HG03432 (cell line): Measurements from ENCODE around the gene PVRIG.
"Not testable (repeated sequence)": the region's sequence is repeated elsewhere in the genome, so short reads cannot be mapped to it uniquely, and the experiment has no call there.

Experiments used
- ATAC-seq: cut with Tn5 transposase; IDR thresholded peaks from one replicate; pipeline ENCODE4 v1.9.1; 2021; ENCODE audit warnings: mild to moderate bottlenecking, moderate library complexity; ENCODE audit not compliant: unreplicated experiment

Gene PVRIG

DNA sequence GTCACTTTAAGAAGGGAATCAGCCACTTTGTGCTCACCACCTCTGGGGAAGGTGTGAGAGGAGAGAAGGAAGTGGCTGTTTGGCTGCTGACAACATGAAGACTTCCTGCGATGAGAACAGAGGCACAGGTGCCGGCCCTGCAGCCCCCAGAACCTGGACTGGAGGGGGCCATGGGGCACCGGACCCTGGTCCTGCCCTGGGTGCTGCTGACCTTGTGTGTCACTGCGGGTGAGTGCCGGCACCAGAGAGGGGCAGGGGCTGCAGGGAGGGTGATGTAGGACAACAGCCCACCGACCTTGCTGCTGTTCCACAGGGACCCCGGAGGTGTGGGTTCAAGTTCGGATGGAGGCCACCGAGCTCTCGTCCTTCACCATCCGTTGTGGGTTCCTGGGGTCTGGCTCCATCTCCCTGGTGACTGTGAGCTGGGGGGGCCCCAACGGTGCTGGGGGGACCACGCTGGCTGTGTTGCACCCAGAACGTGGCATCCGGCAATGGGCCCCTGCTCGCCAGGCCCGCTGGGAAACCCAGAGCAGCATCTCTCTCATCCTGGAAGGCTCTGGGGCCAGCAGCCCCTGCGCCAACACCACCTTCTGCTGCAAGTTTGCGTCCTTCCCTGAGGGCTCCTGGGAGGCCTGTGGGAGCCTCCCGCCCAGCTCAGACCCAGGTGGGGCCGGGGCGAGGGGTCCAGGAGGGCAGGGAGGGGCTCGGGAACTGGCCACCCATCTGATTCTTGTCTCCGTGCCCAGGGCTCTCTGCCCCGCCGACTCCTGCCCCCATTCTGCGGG is at the start of gene PVRIG:
Gene PVRIG (plus strand): TSS at position 149 of the 785 bp plus-strand sequence. CDS start 22 bp downstream, at position 171.
- ATAC-seq, result not testable (repeated sequence)

DNA sequence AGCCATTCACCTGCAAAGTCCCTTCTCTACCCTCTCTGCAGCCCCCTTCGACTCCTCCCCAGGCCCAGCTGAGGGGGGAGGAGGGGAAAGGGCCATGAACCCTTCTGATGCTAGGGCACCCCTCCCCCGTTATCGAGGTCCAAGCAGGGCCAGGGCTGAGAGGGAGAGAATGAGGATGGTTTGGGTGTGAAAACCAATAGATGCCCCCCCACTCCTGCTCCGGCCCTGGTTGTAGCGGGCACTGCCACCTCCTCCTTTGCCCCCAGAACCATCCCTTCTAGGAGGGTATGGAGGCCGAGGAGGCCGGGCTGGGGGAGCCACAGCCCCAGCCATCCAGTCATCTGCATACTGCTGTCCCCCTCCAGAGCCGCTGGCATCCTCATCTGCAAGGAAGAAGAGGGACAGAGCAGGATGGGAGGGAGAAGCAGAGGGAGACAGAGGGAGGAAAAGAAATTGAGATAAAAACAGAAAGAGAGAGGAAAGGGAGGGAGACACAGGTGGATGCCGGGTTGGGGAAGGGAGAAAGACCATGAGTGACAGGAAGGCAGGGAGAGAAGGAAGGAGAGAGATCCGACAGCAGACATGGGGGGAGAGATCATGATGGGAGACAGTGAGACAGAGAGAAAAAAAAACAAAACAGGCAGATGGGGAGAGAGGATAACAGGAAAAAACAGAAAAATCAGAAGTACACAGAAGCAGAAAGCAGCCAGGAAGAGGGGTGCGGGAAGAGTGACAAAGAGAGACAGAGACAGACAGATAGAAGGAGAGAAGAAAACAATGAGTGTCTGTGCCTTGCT is 49.5 kb upstream of the PVRIG start:
- no peak for ATAC-seq

DNA sequence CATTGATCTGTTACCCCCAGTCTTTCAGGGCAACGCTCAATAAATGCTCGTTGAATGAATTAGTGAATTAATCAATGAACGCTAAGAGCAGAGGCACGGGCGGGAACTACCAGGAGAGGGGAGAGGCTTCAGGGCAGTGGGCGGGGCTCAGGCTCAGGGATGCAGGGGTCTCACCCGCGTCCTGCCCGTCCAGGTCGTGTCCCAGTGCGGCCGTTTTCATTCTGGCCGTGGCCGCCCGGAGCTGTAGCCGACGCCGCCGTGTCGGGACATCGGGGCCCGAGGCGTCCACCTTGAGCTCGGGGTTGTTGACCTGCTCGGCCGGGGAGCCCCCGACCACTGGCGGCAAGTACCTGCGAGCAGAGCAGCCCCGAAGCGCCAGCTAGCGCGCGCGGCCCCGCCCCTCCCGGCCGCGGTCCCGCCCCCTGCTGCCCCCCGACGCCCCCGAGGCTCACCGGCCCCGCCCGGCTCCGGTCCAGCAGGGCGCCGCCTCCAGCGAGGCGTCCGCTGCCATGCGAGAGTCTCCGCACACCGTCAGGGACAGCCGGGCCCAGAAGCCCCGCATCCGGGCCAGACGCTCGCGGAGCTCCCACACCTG is 48.6 kb upstream of the PVRIG start:
- no peak for ATAC-seq

DNA sequence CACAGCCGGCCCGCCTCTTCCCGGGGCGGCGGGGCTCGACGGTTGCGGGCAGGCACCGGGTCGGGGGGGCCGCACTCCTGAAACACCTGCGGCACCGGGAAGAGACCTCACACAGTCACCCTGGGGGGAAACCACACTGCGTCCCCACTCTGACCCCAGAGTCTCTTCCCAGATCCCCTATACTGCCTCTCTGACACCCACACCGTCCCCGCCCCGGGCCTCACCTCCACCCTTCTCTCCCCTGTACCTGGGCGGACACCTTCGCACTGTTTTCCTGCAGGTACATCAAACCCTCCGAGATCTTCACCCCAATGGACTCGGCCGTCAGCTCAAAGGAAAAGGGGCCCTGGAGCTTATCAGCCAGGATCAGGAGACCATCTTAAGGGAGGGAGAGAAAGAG is 47.9 kb upstream of the PVRIG start:
- no peak for ATAC-seq

DNA sequence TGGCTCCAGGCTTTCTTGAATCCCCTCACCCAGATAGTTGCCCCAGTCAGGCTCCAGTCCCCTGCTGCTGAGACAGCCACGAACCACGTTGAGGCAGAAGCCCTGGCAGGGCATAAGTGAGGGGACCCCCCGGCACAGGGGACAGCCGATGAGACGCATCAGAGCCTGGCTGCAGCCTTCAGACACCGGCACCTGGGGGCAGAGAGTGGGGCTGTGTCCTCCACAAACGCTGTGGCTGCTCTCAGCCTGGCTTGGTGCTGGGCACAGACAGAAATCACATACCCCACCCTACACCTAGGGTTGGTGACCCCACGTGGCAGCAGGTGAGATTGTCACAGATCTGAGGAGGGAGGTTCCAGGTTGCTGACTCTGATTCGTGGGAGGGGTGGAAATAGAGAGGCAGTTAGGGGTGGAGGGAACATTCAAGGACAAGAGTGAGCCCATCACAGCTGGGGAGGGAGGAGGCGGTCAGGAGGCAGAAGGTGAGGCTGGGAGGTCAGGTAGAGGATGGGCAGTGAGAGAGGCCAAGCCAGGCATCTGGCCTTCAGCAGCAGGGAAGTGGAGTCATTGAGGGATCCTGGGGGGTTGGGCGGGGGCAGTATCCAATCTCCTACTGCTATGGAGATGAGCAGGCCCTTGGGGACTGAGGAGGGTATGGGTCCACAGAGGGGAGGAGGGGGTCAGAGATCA is 45.8 kb upstream of the PVRIG start:
- no peak for ATAC-seq

DNA sequence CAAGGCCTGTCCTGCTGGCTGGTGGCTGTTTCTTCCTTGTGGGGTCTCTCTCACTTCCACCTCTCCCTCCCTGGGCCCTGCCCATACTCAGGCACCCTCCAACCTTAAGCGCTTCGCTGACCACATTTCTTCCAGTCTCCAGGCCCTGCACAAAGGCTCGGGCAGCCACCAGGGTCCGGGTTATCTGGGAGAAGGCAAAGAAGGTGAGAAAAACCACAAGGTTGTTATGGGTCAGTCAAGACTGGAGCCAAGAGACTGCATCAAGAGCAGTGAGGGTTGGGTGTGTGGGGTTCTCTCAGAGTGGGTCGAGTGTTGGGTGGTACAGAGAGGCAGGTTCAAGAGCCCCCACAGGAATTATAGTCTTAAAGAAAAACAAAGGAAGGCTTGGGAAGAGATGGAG is 45.2 kb upstream of the PVRIG start:
- no peak for ATAC-seq

DNA sequence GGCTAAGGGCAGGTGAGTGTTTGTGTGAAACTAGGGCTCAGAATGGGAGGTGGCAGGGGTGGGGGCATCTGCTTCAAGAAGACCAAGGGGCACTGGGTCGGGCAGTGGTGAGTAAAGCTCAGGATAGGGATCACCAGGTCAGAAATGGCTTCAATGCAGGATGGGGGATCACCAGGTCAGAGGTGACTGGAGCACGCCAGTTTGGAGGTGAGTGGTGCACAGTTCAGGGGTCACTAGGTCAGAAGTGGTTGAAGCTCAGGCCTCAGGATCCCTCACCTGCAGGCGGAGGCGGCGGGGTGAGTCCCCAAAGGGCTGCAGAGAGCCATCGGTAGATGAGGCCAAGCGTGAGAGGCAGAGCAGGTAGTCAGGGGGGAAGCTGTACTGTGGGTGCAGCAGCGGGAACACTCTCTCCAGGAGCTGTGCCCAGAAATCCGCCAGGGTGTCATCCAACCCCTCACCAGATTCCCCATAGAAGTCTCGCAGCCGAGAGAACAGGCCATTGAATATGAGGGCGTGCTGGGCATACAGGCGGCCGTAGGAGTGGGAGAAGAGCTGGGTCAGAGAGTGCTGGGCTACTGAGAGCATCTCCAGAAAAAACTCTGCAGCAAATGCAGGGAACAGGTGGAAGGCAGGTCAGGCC is 44.3 kb upstream of the PVRIG start:
- ATAC-seq, result no peak

DNA sequence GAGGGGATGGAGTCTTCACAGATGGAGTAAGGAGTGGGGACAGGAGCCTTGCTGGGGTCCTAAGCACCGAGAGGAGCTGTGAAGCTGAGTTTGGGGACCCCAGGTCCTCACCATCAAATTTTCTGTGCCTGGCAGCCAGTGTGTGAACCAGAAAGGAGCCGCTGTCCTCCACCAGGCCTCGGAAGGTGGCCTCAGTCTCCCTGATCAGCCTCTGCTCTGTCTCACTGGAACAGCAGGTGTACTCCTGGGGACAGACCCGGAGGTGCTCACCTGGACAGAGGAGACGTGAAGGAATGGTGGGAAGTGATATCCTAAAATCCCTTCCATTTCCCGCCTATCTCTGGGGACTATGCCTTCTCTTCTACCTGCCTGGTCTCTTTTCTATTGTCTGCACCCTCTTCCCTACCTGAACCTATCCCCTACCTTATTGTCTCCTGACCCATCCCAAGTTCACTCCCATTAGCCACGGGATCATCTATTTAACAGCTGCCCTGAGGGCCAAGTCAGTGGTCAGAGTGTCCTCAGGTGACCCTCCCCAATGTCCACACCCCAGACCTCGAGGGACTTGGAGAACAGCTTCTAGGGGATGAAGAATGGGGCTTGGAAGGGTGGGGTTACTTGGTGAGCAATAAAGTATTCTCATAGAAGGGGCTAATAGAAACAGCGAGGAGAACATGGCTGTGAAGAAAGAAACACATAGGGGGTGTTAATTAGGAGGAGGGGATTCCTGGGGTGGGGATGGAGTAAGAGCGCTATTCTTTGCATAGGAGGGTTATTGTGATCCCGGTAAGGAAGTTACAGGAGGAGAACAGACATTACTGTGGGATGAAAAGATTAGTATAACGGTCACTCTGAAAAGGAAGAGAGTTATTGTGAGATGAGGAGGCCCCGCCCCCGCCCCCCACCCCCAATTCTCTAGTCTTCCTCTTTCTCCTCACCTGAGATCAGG is 43.4 kb upstream of the PVRIG start:
- ATAC-seq, result no peak

DNA sequence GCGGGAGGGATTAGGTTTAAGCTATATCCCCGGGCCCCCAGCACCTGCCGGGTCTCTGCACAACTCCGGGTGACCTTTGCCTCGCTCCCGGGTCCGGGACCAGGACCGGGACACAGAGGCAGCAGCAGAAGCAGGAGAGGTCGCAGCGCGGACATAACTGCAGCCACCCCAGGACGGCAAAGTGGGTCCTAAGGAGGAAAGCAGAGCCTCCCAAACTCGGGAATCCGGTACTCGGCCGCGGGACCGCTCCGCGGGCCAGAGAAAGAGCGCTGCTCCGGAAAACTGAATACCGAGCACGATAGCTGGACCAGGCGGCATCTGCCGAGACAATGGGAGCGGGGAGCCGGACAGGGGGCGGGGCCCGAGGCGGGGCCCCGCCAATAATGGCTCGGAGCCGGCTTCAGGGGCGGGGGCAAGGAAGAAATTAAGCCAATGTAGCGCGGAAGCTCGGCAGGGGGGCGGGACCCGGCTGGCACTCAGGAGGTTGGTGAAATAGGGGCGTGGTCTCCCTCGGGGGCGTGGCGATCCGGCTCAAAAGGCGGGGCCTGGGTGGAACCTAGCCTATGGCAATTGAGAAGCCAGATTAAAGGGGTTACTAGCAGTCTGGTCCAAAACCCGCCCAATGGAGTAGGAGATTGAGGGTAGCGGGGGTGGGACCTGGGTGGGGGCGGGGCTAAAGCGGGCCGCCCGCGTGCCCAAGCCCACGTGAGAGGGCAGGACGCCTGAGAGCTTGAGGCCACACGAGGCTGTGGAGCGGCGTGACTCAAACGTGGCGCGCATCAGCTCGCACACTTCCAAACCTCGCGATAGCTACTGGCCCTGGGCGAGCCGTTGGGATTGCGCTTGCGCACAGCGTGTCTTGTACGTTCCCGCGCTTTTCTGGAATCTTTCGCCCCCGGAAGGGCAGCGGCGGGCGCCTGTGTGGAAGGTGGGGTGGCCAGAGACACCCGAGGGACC is 42.4 kb upstream of the PVRIG start, which contains the start of the genes GPC2 and STAG3:
Gene GPC2 (minus strand): TSS at position 337 of the 957 bp plus-strand sequence. CDS start 182 bp downstream, at position 155.
Gene STAG3 (plus strand): TSS at position 874 of the 957 bp plus-strand sequence. CDS start 2,639 bp downstream, outside the sequence.
- ATAC-seq, result peak; percentile 87

DNA sequence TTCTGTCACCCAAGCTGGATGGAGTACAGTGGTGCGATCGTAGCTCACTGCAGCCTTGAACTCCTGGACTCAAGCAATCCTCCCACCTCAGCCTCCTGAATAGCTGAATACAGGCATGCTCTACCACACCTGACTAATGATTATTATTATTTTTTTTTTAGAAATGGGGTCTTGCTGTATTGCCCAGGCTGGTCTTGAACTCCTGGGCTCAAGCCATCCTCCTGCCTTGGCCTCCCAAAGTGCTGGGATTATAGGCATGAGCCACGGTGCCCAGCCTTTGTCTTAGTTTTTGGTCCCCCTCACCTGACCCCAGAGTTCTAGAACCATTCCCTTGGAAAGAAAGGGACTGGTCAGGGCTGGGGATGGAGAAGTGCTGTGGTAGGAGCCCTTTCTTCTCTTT is 39.7 kb upstream of the PVRIG start:
- not testable (repeated sequence) for ATAC-seq

DNA sequence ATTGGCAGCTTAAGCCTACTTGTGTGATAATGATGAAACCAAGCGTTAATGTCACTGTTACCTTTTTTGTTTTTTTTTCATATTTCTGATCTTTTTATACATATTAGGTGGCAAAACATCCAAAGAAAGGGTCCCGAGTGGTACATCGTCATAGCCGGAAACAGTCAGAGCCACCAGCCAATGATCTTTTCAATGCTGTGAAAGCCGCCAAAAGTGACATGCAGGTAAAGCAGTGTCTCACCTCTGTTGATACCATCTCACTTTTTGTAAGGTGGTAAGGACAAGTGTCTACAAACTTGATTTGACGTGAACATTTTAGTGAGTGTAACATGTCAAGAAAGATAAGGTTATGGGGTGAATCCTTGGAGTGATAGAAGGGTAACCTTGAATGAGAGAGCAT is 37.1 kb upstream of the PVRIG start:
- ATAC-seq, result not testable (repeated sequence)

DNA sequence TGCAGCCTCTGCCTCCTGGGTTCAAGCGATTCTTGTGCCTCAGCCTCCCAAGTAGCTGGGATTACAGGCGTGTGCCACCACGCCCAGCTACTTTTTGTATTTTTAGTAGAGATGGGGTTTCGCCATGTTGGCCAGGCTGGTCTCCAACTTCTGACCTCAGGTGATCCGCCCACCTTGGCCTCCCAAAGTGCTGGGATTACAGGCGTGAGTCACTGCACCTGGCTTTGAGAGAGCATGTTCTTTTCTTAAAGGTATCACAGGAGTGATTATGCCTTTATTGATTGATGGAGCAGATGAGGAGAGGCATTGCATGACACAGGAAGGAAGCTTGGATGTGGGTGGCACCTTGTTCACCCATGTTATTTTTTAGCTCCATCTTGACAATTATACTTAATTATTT is 36.7 kb upstream of the PVRIG start:
- ATAC-seq, result not testable (repeated sequence)

DNA sequence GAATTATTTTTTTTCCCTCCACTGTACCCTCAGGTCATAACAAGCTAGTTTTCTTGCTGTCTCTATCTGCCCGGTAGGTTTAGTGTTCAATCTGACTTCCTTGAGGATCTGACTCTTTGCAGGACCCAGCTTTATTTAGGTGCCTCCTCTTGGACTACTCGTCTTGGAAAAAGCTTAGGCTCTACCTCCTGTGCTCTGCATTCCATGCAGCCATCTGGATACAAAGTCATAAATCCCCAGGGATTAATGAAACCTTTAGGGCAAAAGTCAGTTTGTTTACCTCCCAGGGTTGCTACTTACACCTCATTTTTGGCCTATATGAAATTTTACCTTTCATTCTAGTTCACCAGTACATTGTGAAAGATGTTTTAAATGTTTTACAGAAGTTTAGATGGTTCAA is 34.0 kb upstream of the PVRIG start:
- no peak for ATAC-seq

DNA sequence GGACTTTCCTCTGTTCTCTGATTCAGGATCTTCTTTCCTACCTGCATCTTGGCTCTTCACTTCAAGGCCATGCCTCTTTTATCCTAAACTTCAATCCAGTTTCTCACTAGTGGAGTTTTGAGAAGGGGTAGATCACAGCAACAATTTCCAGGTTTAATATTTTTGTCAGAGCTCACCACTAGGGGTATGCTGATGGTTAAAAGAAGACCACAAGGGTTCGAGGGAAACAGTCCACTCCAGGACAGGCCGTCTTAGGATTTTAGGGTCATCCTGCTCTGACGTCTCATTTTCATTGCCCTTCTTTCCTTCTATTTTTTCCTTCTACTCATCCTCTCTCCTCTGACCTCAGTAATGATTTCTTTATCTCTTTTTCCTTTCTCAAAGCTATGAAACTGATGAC is 30.7 kb upstream of the PVRIG start:
- ATAC-seq, result no peak

DNA sequence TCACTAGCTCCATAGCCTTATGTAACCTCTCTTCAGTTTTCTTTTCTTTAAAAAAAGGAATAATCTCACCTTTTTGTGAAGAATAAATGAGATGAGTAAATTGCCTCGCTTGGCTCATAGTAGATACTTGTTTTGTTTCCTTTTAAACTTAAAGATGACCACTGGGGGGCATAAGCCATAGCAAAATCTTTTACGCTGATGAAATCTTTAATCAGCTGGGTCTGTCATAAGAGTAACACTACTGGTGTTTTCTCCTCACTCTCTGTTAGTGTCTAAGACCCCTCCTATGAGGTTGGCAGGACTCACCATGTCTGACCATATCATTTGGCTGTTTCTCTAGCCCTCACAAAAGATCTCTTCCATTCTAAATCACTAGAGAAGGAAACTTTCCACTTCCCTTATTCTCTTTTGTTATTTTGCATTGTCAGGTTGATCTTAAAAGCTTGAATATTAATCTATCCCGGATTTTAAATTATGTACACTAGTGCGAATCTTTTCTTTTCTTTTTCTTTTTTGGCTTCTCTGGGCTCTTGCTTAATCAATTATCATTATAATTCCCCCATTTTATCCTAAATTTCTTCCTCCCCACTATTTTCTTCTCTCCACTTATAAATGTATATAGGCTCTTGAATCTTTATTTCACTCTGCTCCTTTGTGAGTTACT is 29.6 kb upstream of the PVRIG start:
- ATAC-seq, result no peak

DNA sequence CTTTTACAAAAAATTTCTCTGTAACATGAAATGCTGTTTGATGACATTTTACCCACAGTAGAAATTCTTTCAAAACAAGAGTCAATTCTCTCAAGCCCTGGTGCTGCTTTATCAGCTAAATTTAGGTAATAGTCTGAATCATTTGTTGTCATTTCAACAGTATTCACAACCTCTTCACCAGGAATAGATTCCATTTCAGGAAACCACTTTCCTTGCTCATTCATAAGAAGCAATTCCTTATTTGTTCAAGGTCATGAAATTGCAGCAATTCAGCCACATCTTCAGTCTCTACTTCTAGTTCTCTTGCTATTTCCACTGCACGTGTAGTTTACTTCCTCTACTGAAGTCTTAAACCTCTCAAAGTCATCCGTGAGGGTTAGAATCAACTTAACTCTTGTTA is 28.0 kb upstream of the PVRIG start:
- ATAC-seq, result no peak

DNA sequence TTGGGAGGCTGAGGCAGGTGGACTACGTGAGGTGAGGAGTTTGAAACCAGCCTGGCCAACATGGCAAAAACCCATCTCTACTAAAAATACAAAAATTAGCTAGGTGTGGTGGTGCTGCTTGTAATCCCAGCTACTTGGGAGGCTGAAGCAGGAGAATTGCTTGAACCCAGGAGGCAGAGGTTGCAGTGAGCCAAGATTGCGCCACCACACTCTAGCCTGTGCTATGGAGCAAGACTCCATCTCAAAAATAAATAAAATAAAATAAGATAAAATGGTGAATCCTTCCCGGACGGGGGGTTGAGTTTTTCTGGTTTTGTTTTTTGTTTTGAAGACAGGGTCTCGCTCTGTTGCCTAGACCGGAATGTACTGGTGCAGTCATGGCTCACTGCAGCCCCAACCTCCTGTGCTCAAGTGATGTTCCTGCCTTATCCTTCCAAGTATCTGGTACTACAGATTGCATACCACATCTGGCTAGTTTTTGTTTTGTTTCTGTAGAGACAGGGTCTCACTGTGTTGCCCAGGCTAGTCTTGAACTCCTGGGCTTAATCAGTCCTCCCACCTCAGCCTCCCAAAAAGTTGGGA is 27.4 kb upstream of the PVRIG start:
- ATAC-seq, result not testable (repeated sequence)
